A673 (cell line): ENCODE data around the gene STK32A.

Source experiments
- EZH2 ChIP-seq: fragments of 200-600 bp; sonication (generic); IDR thresholded peaks from 2 replicates; pipeline ENCODE4 v1.6.1; 2017; ENCODE audit warnings: borderline replicate concordance, low read depth, mild to moderate bottlenecking, mixed read lengths, antibody characterized with exemption, low read length; ENCODE audit not compliant: poor library complexity, severe bottlenecking
- TF ChIP-seq, protein P1 (sequence below): fragments of 300-800, 200-600 bp; sonication (generic); conservative IDR thresholded peaks from 2 replicates; pipeline ENCODE4 v1.5.1; 2017; ENCODE audit warnings: low read depth, mild to moderate bottlenecking, antibody characterized with exemption, low read length, moderate library complexity, mixed read lengths

DNA sequence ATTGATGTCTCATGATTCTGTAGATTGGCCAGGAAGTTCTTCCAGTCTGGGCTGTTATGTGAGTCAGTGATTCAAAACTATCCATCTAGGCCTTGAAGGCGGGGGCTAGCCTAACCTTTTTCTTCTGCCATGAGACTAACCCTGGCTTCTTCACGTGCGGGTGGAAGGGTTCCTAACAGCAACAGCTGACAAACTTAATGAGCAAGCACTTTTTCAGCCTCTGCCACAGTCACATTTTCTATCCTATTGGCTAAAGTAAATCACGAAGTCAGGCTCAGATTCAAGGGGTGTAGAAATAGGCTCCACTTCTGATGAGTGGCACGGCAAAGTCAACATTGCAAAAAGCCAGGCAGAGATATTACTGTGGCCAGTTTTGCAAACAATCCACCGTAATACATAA is 68.4 kb downstream of the STK32A start:
- TF ChIP-seq, protein P1, sequence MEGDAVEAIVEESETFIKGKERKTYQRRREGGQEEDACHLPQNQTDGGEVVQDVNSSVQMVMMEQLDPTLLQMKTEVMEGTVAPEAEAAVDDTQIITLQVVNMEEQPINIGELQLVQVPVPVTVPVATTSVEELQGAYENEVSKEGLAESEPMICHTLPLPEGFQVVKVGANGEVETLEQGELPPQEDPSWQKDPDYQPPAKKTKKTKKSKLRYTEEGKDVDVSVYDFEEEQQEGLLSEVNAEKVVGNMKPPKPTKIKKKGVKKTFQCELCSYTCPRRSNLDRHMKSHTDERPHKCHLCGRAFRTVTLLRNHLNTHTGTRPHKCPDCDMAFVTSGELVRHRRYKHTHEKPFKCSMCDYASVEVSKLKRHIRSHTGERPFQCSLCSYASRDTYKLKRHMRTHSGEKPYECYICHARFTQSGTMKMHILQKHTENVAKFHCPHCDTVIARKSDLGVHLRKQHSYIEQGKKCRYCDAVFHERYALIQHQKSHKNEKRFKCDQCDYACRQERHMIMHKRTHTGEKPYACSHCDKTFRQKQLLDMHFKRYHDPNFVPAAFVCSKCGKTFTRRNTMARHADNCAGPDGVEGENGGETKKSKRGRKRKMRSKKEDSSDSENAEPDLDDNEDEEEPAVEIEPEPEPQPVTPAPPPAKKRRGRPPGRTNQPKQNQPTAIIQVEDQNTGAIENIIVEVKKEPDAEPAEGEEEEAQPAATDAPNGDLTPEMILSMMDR: no peak
- no peak for TF ChIP-seq EZH2
